Neuronal stem cell (in vitro differentiated cells): ENCODE data around the gene SEMA4B.
A peak's percentile ranks its signal among the peaks of the same experiment; 100 is the strongest.

Experiments used
- DNase-seq: peaks from one replicate; pipeline ENCODE4 v3.0.0-alpha.2; 2013; ENCODE audit warnings: low spot score
- H2AFZ ChIP-seq: one replicate; pipeline ENCODE4 v1.6.1; 2013; ENCODE audit warnings: mild to moderate bottlenecking, low read length, inconsistent platforms
- H2AK5ac ChIP-seq: 2 replicates; pipeline ENCODE4 v1.6.1; 2013; ENCODE audit warnings: low read depth, mild to moderate bottlenecking, inconsistent platforms, low read length, moderate library complexity, mixed read lengths
- H2BK120ac ChIP-seq: 2 replicates; pipeline ENCODE4 v1.6.1; 2013; ENCODE audit warnings: low read depth, mild to moderate bottlenecking, inconsistent platforms, low read length, moderate library complexity, mixed read lengths
- H2BK12ac ChIP-seq: one replicate; pipeline ENCODE4 v1.6.1; 2013; ENCODE audit warnings: low read length, inconsistent platforms
- H2BK15ac ChIP-seq: 2 replicates; pipeline ENCODE4 v1.6.1; 2013; ENCODE audit warnings: mild to moderate bottlenecking, low read length, inconsistent platforms, mixed read lengths
- H2BK5ac ChIP-seq: one replicate; pipeline ENCODE4 v1.6.1; 2013; ENCODE audit warnings: inconsistent platforms, mild to moderate bottlenecking, low read length, moderate library complexity
- H3K14ac ChIP-seq: one replicate; pipeline ENCODE4 v1.6.1; 2013; ENCODE audit warnings: low read length, inconsistent platforms
- H3K18ac ChIP-seq: 2 replicates; pipeline ENCODE4 v1.6.1; 2013; ENCODE audit warnings: low read length, inconsistent platforms
- H3K23ac ChIP-seq: 2 replicates; pipeline ENCODE4 v1.6.1; 2013; ENCODE audit warnings: low read depth, mild to moderate bottlenecking, mixed read lengths, low read length, inconsistent platforms; ENCODE audit not compliant: poor library complexity
- H3K27ac ChIP-seq: replicated peaks from 3 replicates; pipeline ENCODE4 v1.5.1; 2013; ENCODE audit warnings: low read length, inconsistent platforms
- H3K27me3 ChIP-seq, 3 experiments: 2 replicates each; pipeline ENCODE4 v1.6.1; 2013; ENCODE audit warnings: low read length in 3 of 3, mild to moderate bottlenecking in 2 of 3, inconsistent platforms in 1 of 3, low read depth in 1 of 3, mixed read lengths in 1 of 3, moderate library complexity in 1 of 3; ENCODE audit not compliant: control insufficient read depth in 3 of 3, insufficient read depth in 3 of 3
- H3K36me3 ChIP-seq, 2 donors: replicated peaks in 1 of 2; 2 replicates each; pipeline ENCODE4 v1.6.1; 2013; ENCODE audit warnings: low read length in 2 of 2; ENCODE audit not compliant: control insufficient read depth in 2 of 2, insufficient read depth in 2 of 2
- H3K4ac ChIP-seq: 2 replicates; pipeline ENCODE4 v1.6.1; 2013; ENCODE audit warnings: inconsistent platforms, mild to moderate bottlenecking, low read length, moderate library complexity
- H3K4me1 ChIP-seq, 2 donors: 1 replicate in 1 of 2; 2 replicates in 1 of 2; pipeline ENCODE4 v1.6.1; 2013; ENCODE audit warnings: low read length in 2 of 2, low read depth in 1 of 2; ENCODE audit not compliant: control insufficient read depth in 2 of 2, insufficient read depth in 1 of 2
- H3K4me2 ChIP-seq: one replicate; pipeline ENCODE4 v1.6.1; 2013; ENCODE audit warnings: mild to moderate bottlenecking, low read length, inconsistent platforms; ENCODE audit not compliant: insufficient read depth, poor library complexity, severe bottlenecking
- H3K4me3 ChIP-seq, 2 donors: 2 replicates each; pipeline ENCODE4 v1.5.1; 2013; ENCODE audit warnings: low read length in 2 of 2, mild to moderate bottlenecking in 2 of 2, inconsistent platforms in 1 of 2, moderate library complexity in 1 of 2
- H3K79me1 ChIP-seq: one replicate; pipeline ENCODE4 v1.6.1; 2013; ENCODE audit warnings: low read depth, mild to moderate bottlenecking, inconsistent platforms, low read length, moderate library complexity
- H3K9ac ChIP-seq: one replicate; pipeline ENCODE4 v1.6.1; 2013; ENCODE audit warnings: mild to moderate bottlenecking, low read depth, low read length, inconsistent platforms; ENCODE audit not compliant: poor library complexity
- H3K9me3 ChIP-seq, 2 donors: replicated peaks in 1 of 2; 2 replicates each; pipeline versions ENCODE3 to v1.6.1; 2013; ENCODE audit warnings: low read length in 2 of 2, mild to moderate bottlenecking in 2 of 2, inconsistent platforms in 1 of 2, low read depth in 1 of 2, mixed read lengths in 1 of 2, moderate library complexity in 1 of 2; ENCODE audit not compliant: control insufficient read depth in 2 of 2, insufficient read depth in 1 of 2
- H4K8ac ChIP-seq: one replicate; pipeline ENCODE4 v1.6.1; 2013; ENCODE audit warnings: low read depth, mild to moderate bottlenecking, inconsistent platforms, low read length, moderate library complexity
- H4K91ac ChIP-seq: one replicate; pipeline ENCODE4 v1.6.1; 2013; ENCODE audit warnings: low read length, low read depth, mild to moderate bottlenecking, inconsistent platforms; ENCODE audit not compliant: poor library complexity
- WGBS, 2 donors: extraction: QIAGEN DNeasy Blood & Tissue Kit; methylation state at CpG; one replicate each; pipeline ENCODE4 v1.1.7; 2013; ENCODE audit warnings: missing lambda C conversion rate in 2 of 2, mixed read lengths in 1 of 2; ENCODE audit not compliant: insufficient read length in 2 of 2, insufficient replicate concordance in 1 of 2; ENCODE audit errors: extremely low coverage in 2 of 2; 5-methylcytosine and 5-hydroxymethylcytosine counted together

SEMA4B gene

DNA sequence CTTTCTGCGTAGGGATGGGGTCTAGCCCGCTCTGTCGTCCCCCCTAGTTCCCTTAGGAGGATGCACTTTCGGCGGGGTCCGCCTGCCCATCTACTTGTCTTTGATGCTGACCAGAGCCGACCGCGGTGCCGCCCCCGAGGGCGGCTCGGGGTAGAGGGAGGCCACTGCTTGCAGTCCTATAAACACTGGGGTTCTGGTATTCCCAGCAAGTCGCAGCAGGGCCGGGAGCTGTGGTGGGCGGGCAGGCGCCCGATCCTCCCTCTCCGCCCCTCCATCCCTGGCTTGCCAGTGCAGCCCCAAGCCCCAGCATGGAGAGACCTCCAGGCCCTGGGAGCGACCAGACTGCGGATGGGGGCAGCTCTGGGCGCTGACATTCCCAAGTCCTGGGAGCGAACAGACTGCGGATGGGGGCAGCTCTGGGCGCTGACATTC lies 830 bp downstream of the SEMA4B start:
- H3K27ac ChIP-seq, result no peak overlapping the region
- WGBS, 2 donors, result no CpG with 5 or more reads among the region's 25 CpGs

DNA sequence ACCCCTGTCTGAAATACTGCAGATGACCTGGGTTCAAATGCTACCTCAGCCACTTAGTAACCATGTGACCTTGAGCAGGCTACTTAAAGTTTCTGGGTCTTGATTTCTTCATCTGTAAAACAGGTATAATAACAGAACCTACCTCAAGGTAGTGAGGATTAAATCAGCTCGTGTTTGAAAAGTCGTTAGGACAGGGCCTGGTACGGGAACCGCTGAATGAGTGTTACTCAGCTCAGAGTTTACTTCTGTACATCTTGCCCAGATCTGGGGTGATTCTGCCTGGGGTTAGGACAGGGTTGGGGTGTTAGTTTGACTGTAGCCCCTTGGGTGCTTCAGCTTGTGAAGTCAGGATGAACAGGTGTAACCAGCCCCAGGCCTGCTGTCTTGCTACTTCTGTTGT lies 1.8 kb downstream of the SEMA4B start:
- no peaks in the 10 kb centered on the region for H3K9me3 ChIP-seq
- no peak overlapping the region for H2AK5ac ChIP-seq
- H2BK120ac ChIP-seq, result no peak overlapping the region
- no peak overlapping the region for H3K23ac ChIP-seq
- H2BK12ac ChIP-seq, result no peak overlapping the region
- no peak overlapping the region for H4K91ac ChIP-seq
- no peak overlapping the region for H2BK15ac ChIP-seq
- H3K79me1 ChIP-seq, result peaks cover 7% of the 10 kb centered on the region
- no peak overlapping the region for H3K27ac ChIP-seq
- no peak overlapping the region for H4K8ac ChIP-seq
- H2AFZ ChIP-seq, result no peak overlapping the region
- no peak overlapping the region for H3K4me2 ChIP-seq
- WGBS, 2 donors, result no CpG with 5 or more reads among the region's 4 CpGs
- H3K4ac ChIP-seq, result no peak overlapping the region
- H3K14ac ChIP-seq, result no peak overlapping the region
- peaks cover 0 to 33% of the 10 kb centered on the region in 2 donors for H3K36me3 ChIP-seq
- no peak for DNase-seq
- no peak overlapping the region for H3K9ac ChIP-seq
- peak overlapping the region; percentile 56 to 90 for H3K4me3 ChIP-seq
- H2BK5ac ChIP-seq, result no peak overlapping the region
- H3K18ac ChIP-seq, result no peak overlapping the region
- peaks cover 11% of the 10 kb centered on the region in 2 donors for H3K4me1 ChIP-seq
- no peaks in the 10 kb centered on the region for H3K27me3 ChIP-seq

More for the DNA sequence above, 830 bp downstream of the SEMA4B start:
- Histone ChIP-seq H2BK120ac (no peak overlapping the region), H4K8ac (no peak overlapping the region), H2BK5ac (peak overlapping the region; percentile 83), H2BK15ac (no peak overlapping the region), H2AFZ (peak overlapping the region; percentile 92), H3K79me1 (peaks cover 7% of the 10 kb centered on the region), H3K4ac (no peak overlapping the region), H3K27me3 (no peaks in the 10 kb centered on the region), H3K4me2 (peak overlapping the region; percentile 95), H3K9ac (peak overlapping the region; percentile 98), H3K14ac (no peak overlapping the region), H4K91ac (no peak overlapping the region), H2BK12ac (no peak overlapping the region), H3K4me3 (peak overlapping the region; percentile 90 to 99), H3K36me3 (peaks cover 0 to 26% of the 10 kb centered on the region in 2 donors), H2AK5ac (no peak overlapping the region), H3K4me1 (peaks cover 11% of the 10 kb centered on the region in 2 donors), H3K23ac (no peak overlapping the region), H3K18ac (peak overlapping the region; percentile 97), H3K9me3 (no peaks in the 10 kb centered on the region)
- DNase-seq, result peak; percentile 31

GRCh38 chr15:90203473-90203872 lies 2.3 kb downstream of the SEMA4B start:
- DNase-seq, result no peak
- H3K36me3 ChIP-seq, result peaks cover 0 to 33% of the 10 kb centered on the region in 2 donors
- no peak overlapping the region for H3K4me2 ChIP-seq
- H2BK120ac ChIP-seq, result no peak overlapping the region
- no peak overlapping the region for H3K23ac ChIP-seq
- H3K4me3 ChIP-seq, result peak overlapping the region in 1 of 2 donors; percentile 18
- H3K14ac ChIP-seq, result no peak overlapping the region
- H2BK5ac ChIP-seq, result no peak overlapping the region
- WGBS, 2 donors, result no CpG with 5 or more reads among the region's 7 CpGs
- H2BK15ac ChIP-seq, result no peak overlapping the region
- peaks cover 7% of the 10 kb centered on the region for H3K79me1 ChIP-seq
- H3K4ac ChIP-seq, result no peak overlapping the region
- no peak overlapping the region for H3K18ac ChIP-seq
- no peak overlapping the region for H4K8ac ChIP-seq
- H2AK5ac ChIP-seq, result no peak overlapping the region
- no peak overlapping the region for H2AFZ ChIP-seq
- H2BK12ac ChIP-seq, result no peak overlapping the region
- H4K91ac ChIP-seq, result no peak overlapping the region
- H3K9me3 ChIP-seq, result no peaks in the 10 kb centered on the region
- no peak overlapping the region for H3K27ac ChIP-seq
- H3K27me3 ChIP-seq, result no peaks in the 10 kb centered on the region
- H3K4me1 ChIP-seq, result peaks cover 11% of the 10 kb centered on the region in 2 donors
- no peak overlapping the region for H3K9ac ChIP-seq

GRCh38 chr15:90203922-90204321 lies 2.8 kb downstream of the SEMA4B start:
- Histone ChIP-seq H2BK5ac (no peak overlapping the region), H3K79me1 (peaks cover 7% of the 10 kb centered on the region), H3K4ac (no peak overlapping the region), H2BK120ac (no peak overlapping the region), H4K91ac (no peak overlapping the region), H2AFZ (no peak overlapping the region), H2AK5ac (no peak overlapping the region), H2BK12ac (no peak overlapping the region), H3K23ac (no peak overlapping the region), H3K4me2 (no peak overlapping the region), H4K8ac (no peak overlapping the region), H3K4me3 (no peak overlapping the region), H3K9me3 (no peaks in the 10 kb centered on the region), H3K27me3 (no peaks in the 10 kb centered on the region), H3K14ac (no peak overlapping the region), H3K4me1 (peaks cover 11% of the 10 kb centered on the region in 2 donors), H3K27ac (no peak overlapping the region), H2BK15ac (no peak overlapping the region), H3K9ac (no peak overlapping the region), H3K18ac (no peak overlapping the region), H3K36me3 (peaks cover 0 to 33% of the 10 kb centered on the region in 2 donors)
- no CpG with 5 or more reads among the region's 8 CpGs for WGBS, 2 donors
- DNase-seq, result no peak
